Endodermal cell (in vitro differentiated cells): ENCODE measurements around the gene ZBTB26. TPM values are rescaled to one million over a fixed set of nuclear protein-coding genes. Genes with fewer than 3 reads are reported as not detected.
A peak's percentile ranks its signal among the peaks of the same experiment; 100 is the strongest.
"Not testable (repeated sequence)": the region's sequence is repeated elsewhere in the genome, so short reads cannot be mapped to it uniquely, and the experiment has no call there.

Experiments
- DNase-seq: peaks from one replicate; pipeline ENCODE4 v3.0.0-alpha.2; 2017
- H3K27ac ChIP-seq: 2 replicates; pipeline ENCODE4 v1.5.1; 2013; ENCODE audit warnings: mild to moderate bottlenecking, low read depth, low read length, moderate library complexity
- H3K27me3 ChIP-seq: 2 replicates; pipeline ENCODE4 v1.6.1; 2013; ENCODE audit warnings: mild to moderate bottlenecking, low read length, moderate library complexity; ENCODE audit not compliant: insufficient read depth, control insufficient read depth, poor library complexity, severe bottlenecking
- H3K36me3 ChIP-seq: 2 replicates; pipeline ENCODE4 v1.7.0; 2013; ENCODE audit warnings: mild to moderate bottlenecking, low read length, moderate library complexity; ENCODE audit not compliant: control insufficient read depth, insufficient read depth
- H3K4me1 ChIP-seq: one replicate; pipeline ENCODE4 v1.7.0; 2013; ENCODE audit warnings: low read length; ENCODE audit not compliant: control insufficient read depth, insufficient read depth
- H3K4me3 ChIP-seq: 2 replicates; pipeline ENCODE4 v1.5.1; 2013; ENCODE audit warnings: mild to moderate bottlenecking, low read length, moderate library complexity
- H3K9ac ChIP-seq: 2 replicates; pipeline ENCODE4 v1.6.1; 2013; ENCODE audit warnings: mild to moderate bottlenecking, low read length, moderate library complexity; ENCODE audit not compliant: poor library complexity, severe bottlenecking; ENCODE audit errors: extremely low read depth
- H3K9me3 ChIP-seq: 2 replicates; pipeline ENCODE4 v1.6.1; 2013; ENCODE audit warnings: mild to moderate bottlenecking, low read length, moderate library complexity; ENCODE audit not compliant: control insufficient read depth
- H3K27ac Mint-ChIP-seq: 2 replicates; pipeline ENCODE4 v1.8.0; 2020; ENCODE audit warnings: mixed read lengths
- H3K27me3 Mint-ChIP-seq: 2 replicates; pipeline ENCODE4 v1.8.0; 2021; ENCODE audit warnings: mild to moderate bottlenecking, mixed read lengths; ENCODE audit not compliant: insufficient read depth
- H3K36me3 Mint-ChIP-seq: 2 replicates; pipeline ENCODE4 v1.8.0; 2020; ENCODE audit warnings: low read depth, mixed read lengths
- H3K4me1 Mint-ChIP-seq: 2 replicates; pipeline ENCODE4 v1.8.0; 2020; ENCODE audit warnings: mixed read lengths
- H3K4me3 Mint-ChIP-seq: 2 replicates; pipeline ENCODE4 v1.8.0; 2020; ENCODE audit warnings: mild to moderate bottlenecking, moderate library complexity, mixed read lengths
- H3K9me3 Mint-ChIP-seq: 2 replicates; pipeline ENCODE4 v1.8.0; 2020; ENCODE audit warnings: mild to moderate bottlenecking, mixed read lengths
- CTCF ChIP-seq: fragments of 200-600 bp; sonication (generic); conservative IDR thresholded peaks from 2 replicates; pipeline ENCODE4 v1.5.0; 2021; ENCODE audit warnings: antibody characterized with exemption, mild to moderate bottlenecking
- WGBS, 2 experiments: methylation state at CpG; one replicate each; pipeline versions ENCODE4 v1.1.5 to v1.1.7; 2013; ENCODE audit warnings: missing lambda C conversion rate in 2 of 2, mixed read lengths in 1 of 2; ENCODE audit not compliant: insufficient coverage in 1 of 2, insufficient read length in 1 of 2; 5-methylcytosine and 5-hydroxymethylcytosine counted together
- total RNA-seq, 2 donors: library from RNA; stranded (reverse); fragmentation: NEBNext Ultra II Directional in 1 of 2; extraction: Animal tissue kit (Norgen Biotek cat#: 25700) in 1 of 2; gene quantifications; 2 replicates in 1 of 2; 3 replicates in 1 of 2; pipeline ENCODE4 v1.2.1, GENCODE V29; 2021

Gene ZBTB26
- total RNA-seq, 2 donors from 2014 or later, result 9.8 to 11.6 TPM

GRCh38 chr9:122912671-122912963, 18.7 kb downstream of the ZBTB26 start:
- Mint-ChIP-seq H3K36me3 (peaks cover 20% of the 10 kb centered on the region), H3K4me3 (peak overlapping the region; percentile 91), H3K27me3 (no peaks in the 10 kb centered on the region), H3K4me1 (peaks cover 9% of the 10 kb centered on the region), H3K27ac (peak overlapping the region; percentile 99), H3K9me3 (no peaks in the 10 kb centered on the region)
- no peak for TF ChIP-seq CTCF
- H3K9me3 ChIP-seq, result no peaks in the 10 kb centered on the region
- WGBS, 2 experiments, result 8 to 11% methylated on average over 9 of the region's 9 CpGs
- DNase-seq, result no peak
- no peaks in the 10 kb centered on the region for H3K4me1 ChIP-seq
- peak overlapping the region; percentile 98 for H3K4me3 ChIP-seq
- H3K9ac ChIP-seq, result peak overlapping the region; percentile 85
- peak overlapping the region; percentile 52 for H3K27ac ChIP-seq
- H3K36me3 ChIP-seq, result peaks cover 25% of the 10 kb centered on the region
- H3K27me3 ChIP-seq, result no peaks in the 10 kb centered on the region

GRCh38 chr9:122906122-122906521, 25.2 kb downstream of the ZBTB26 start:
- H3K9me3 Mint-ChIP-seq, H3K4me3 ChIP-seq, H3K27me3 Mint-ChIP-seq, H3K27ac ChIP-seq, H3K4me3 Mint-ChIP-seq, H3K4me1 Mint-ChIP-seq, H3K4me1 ChIP-seq, DNase-seq, H3K27ac Mint-ChIP-seq, H3K27me3 ChIP-seq, H3K9ac ChIP-seq, H3K9me3 ChIP-seq: not testable (repeated sequence)
- H3K36me3 Mint-ChIP-seq, result peaks cover 18% of the 10 kb centered on the region
- H3K36me3 ChIP-seq, result peaks cover 22% of the 10 kb centered on the region
- 96 to 98% methylated on average over 7 to 16 of the region's 16 CpGs for WGBS, 2 experiments

- H3K27ac Mint-ChIP-seq, result peak within 1 kb of the TSS; percentile 96
- peaks cover 12% of the 10 kb centered on the region for H3K36me3 ChIP-seq
- WGBS, 2 experiments, result 1% methylated on average over 27 to 77 of the region's 77 CpGs
These were observed 26.2 kb downstream of the ZBTB26 start, which contains the start of gene RC3H2 for GRCh38 chr9:122904823-122905710. Gene RC3H2, minus strand, starts transcription at chr9:122905359. Its CDS starts 7,850 bp downstream, at chr9:122897509.

More at GRCh38 chr9:122904823-122905710, 26.2 kb downstream of the ZBTB26 start, which contains the start of gene RC3H2:
- Mint-ChIP-seq H3K9me3 (no peaks in the 10 kb centered on the region), H3K36me3 (peaks cover 10% of the 10 kb centered on the region), H3K4me3 (peak within 1 kb of the TSS; percentile 88), H3K4me1 (peaks cover 10% of the 10 kb centered on the region), H3K27me3 (no peaks in the 10 kb centered on the region)
- peak within 1 kb of the TSS; percentile 91 for H3K9ac ChIP-seq
- no peaks in the 10 kb centered on the region for H3K27me3 ChIP-seq
- peak within 1 kb of the TSS; percentile 89 for H3K4me3 ChIP-seq
- no peaks in the 10 kb centered on the region for H3K4me1 ChIP-seq
- peak within 1 kb of the TSS; percentile 84 for H3K27ac ChIP-seq
- no peak for TF ChIP-seq CTCF
- peak; percentile 99 for DNase-seq
- no peaks in the 10 kb centered on the region for H3K9me3 ChIP-seq
